Measurements from ENCODE around the gene TBC1D5.

Gene TBC1D5

GRCh38 chr3:17373304-17373703, 369.1 kb downstream of the TBC1D5 start:
- Histone ChIP-seq H3K9ac (ENCODE audit: low read depth, low read length, poor library complexity, severe bottlenecking) (no peak overlapping the region), H3F3A (ENCODE audit: low read depth) (no peaks in the 10 kb centered on the region), H3K4me3 (ENCODE audit: low read length, poor library complexity, severe bottlenecking) (no peak overlapping the region), H3K9me3 (ENCODE audit: insufficient read depth, low read depth, low read length) (no peaks in the 10 kb centered on the region), H2AFZ (ENCODE audit: low read length) (no peak overlapping the region), H3K4me1 (ENCODE audit: insufficient read depth, low read length, poor library complexity, severe bottlenecking) (no peaks in the 10 kb centered on the region), H3K4me2 (ENCODE audit: low read depth, low read length, poor library complexity, severe bottlenecking) (no peak overlapping the region), H3K27me3 (ENCODE audit: insufficient read depth, low read length, poor library complexity, severe bottlenecking) (no peaks in the 10 kb centered on the region), H4K20me1 (ENCODE audit: insufficient read depth, low read length, poor library complexity, severe bottlenecking) (no peaks in the 10 kb centered on the region), H3K79me2 (ENCODE audit: insufficient read depth, low read length) (no peaks in the 10 kb centered on the region), H3K9me2 (replicated peaks; ENCODE audit: low read depth, low read length) (no peaks in the 10 kb centered on the region), H3K36me3 (ENCODE audit: insufficient read depth, low read length) (peaks cover 22% of the 10 kb centered on the region; the same call in 1 of the 2 replicates)
- TF ChIP-seq CTCF (conservative IDR thresholded peaks at IDR 0.05; ENCODE audit: low read length) (no peak), EZH2phosphoT487 (IDR thresholded peaks at IDR 0.05; ENCODE audit: borderline replicate concordance) (no peak)

- H3K27me3 ChIP-seq (ENCODE audit: insufficient read depth, low read length, poor library complexity, severe bottlenecking) = no peaks in the 10 kb centered on the region
- no peaks in the 10 kb centered on the region for H4K20me1 ChIP-seq (ENCODE audit: insufficient read depth, low read length, poor library complexity, severe bottlenecking)
- H3K4me2 ChIP-seq (ENCODE audit: low read depth, low read length, poor library complexity, severe bottlenecking) = no peak overlapping the region
- no peak overlapping the region for H2AFZ ChIP-seq (ENCODE audit: low read length)
- no peaks in the 10 kb centered on the region for H3K79me2 ChIP-seq (ENCODE audit: insufficient read depth, low read length)
- H3K9me2 ChIP-seq (replicated peaks; ENCODE audit: low read depth, low read length) = no peaks in the 10 kb centered on the region
- no peak overlapping the region for H3K4me3 ChIP-seq (ENCODE audit: low read length, poor library complexity, severe bottlenecking)
- no peak overlapping the region for H3K9ac ChIP-seq (ENCODE audit: low read depth, low read length, poor library complexity, severe bottlenecking)
- H3K9me3 ChIP-seq (ENCODE audit: insufficient read depth, low read depth, low read length) = no peaks in the 10 kb centered on the region
- H3K4me1 ChIP-seq (ENCODE audit: insufficient read depth, low read length, poor library complexity, severe bottlenecking) = no peaks in the 10 kb centered on the region
- H3K36me3 ChIP-seq (ENCODE audit: insufficient read depth, low read length) = peaks cover 22% of the 10 kb centered on the region; the same call in 1 of the 2 replicates
- TF ChIP-seq EZH2phosphoT487 (IDR thresholded peaks at IDR 0.05; ENCODE audit: borderline replicate concordance) (no peak), CTCF (conservative IDR thresholded peaks at IDR 0.05; ENCODE audit: low read length) (no peak)
- H3F3A ChIP-seq (ENCODE audit: low read depth) = no peaks in the 10 kb centered on the region
These were observed 369.8 kb downstream of the TBC1D5 start for GRCh38 chr3:17372362-17373210.

GRCh38 chr3:17369973-17370372, 372.5 kb downstream of the TBC1D5 start:
- H3K27me3 ChIP-seq (ENCODE audit: insufficient read depth, low read length, poor library complexity, severe bottlenecking) = no peaks in the 10 kb centered on the region
- H3K4me1 ChIP-seq (ENCODE audit: insufficient read depth, low read length, poor library complexity, severe bottlenecking) = no peaks in the 10 kb centered on the region
- no peaks in the 10 kb centered on the region for H3K9me2 ChIP-seq (replicated peaks; ENCODE audit: low read depth, low read length)
- H3K9me3 ChIP-seq (ENCODE audit: insufficient read depth, low read depth, low read length) = no peaks in the 10 kb centered on the region
- H3K4me2 ChIP-seq (ENCODE audit: low read depth, low read length, poor library complexity, severe bottlenecking) = no peak overlapping the region
- no peaks in the 10 kb centered on the region for H3K79me2 ChIP-seq (ENCODE audit: insufficient read depth, low read length)
- no peaks in the 10 kb centered on the region for H4K20me1 ChIP-seq (ENCODE audit: insufficient read depth, low read length, poor library complexity, severe bottlenecking)
- TF ChIP-seq CTCF (conservative IDR thresholded peaks at IDR 0.05; ENCODE audit: low read length) (no peak), EZH2phosphoT487 (IDR thresholded peaks at IDR 0.05; ENCODE audit: borderline replicate concordance) (no peak)
- no peaks in the 10 kb centered on the region for H3F3A ChIP-seq (ENCODE audit: low read depth)
- H2AFZ ChIP-seq (ENCODE audit: low read length) = no peak overlapping the region
- H3K9ac ChIP-seq (ENCODE audit: low read depth, low read length, poor library complexity, severe bottlenecking) = no peak overlapping the region
- H3K4me3 ChIP-seq (ENCODE audit: low read length, poor library complexity, severe bottlenecking) = no peak overlapping the region
- H3K36me3 ChIP-seq (ENCODE audit: insufficient read depth, low read length) = peaks cover 22% of the 10 kb centered on the region; the same call in 1 of the 2 replicates

Data from Loucy (cell line).